Mesenchymal stem cell (in vitro differentiated cells and primary cell): ENCODE data around the gene HIGD1A.
A peak's percentile ranks its signal among the peaks of the same experiment; 100 is the strongest.

Source experiments
- DNase-seq: peaks from one replicate; pipeline ENCODE4 v3.0.0-alpha.2; 2013
- H2AFZ ChIP-seq: one replicate; pipeline ENCODE4 v1.6.1; 2013; ENCODE audit warnings: low read depth, mild to moderate bottlenecking, control low read depth, inconsistent platforms, low read length, moderate library complexity
- H2AK5ac ChIP-seq: 2 replicates; pipeline ENCODE4 v1.6.1; 2013; ENCODE audit warnings: low read length, moderate library complexity, mild to moderate bottlenecking, inconsistent platforms; ENCODE audit not compliant: severe bottlenecking
- H2BK120ac ChIP-seq: one replicate; pipeline ENCODE4 v1.6.1; 2013; ENCODE audit warnings: low read depth, mild to moderate bottlenecking, inconsistent platforms, low read length, moderate library complexity
- H2BK12ac ChIP-seq, 2 experiments: one replicate each; pipeline ENCODE4 v1.6.1; 2013; ENCODE audit warnings: inconsistent platforms in 2 of 2, low read length in 2 of 2, mild to moderate bottlenecking in 2 of 2, moderate library complexity in 2 of 2, control low read depth in 1 of 2
- H2BK15ac ChIP-seq: one replicate; pipeline ENCODE4 v1.6.1; 2013; ENCODE audit warnings: mild to moderate bottlenecking, low read depth, inconsistent platforms; ENCODE audit not compliant: poor library complexity, severe bottlenecking
- H2BK5ac ChIP-seq: 2 replicates; pipeline ENCODE4 v1.6.1; 2013; ENCODE audit warnings: low read depth, mild to moderate bottlenecking, low read length, control low read depth, inconsistent platforms; ENCODE audit not compliant: poor library complexity, severe bottlenecking
- H3K14ac ChIP-seq, 2 experiments: one replicate each; pipeline ENCODE4 v1.6.1; 2013; ENCODE audit warnings: inconsistent platforms in 2 of 2, low read length in 2 of 2, control low read depth in 1 of 2, mild to moderate bottlenecking in 1 of 2, moderate library complexity in 1 of 2
- H3K18ac ChIP-seq, 2 experiments: one replicate each; pipeline ENCODE4 v1.6.1; 2013; ENCODE audit warnings: inconsistent platforms in 2 of 2, low read length in 2 of 2, control low read depth in 1 of 2, low read depth in 1 of 2, mild to moderate bottlenecking in 1 of 2
- H3K23ac ChIP-seq, 2 experiments: one replicate each; pipeline ENCODE4 v1.6.1; 2013; ENCODE audit warnings: inconsistent platforms in 2 of 2, low read length in 2 of 2, mild to moderate bottlenecking in 2 of 2, moderate library complexity in 2 of 2, control low read depth in 1 of 2
- H3K27ac ChIP-seq: 2 replicates; pipeline ENCODE4 v1.5.1; 2013; ENCODE audit warnings: mild to moderate bottlenecking, moderate library complexity, low read length, control low read depth, inconsistent platforms; ENCODE audit not compliant: poor library complexity, severe bottlenecking
- H3K27me3 ChIP-seq, 2 experiments: 2 replicates each; pipeline versions ENCODE4 v1.6.1 to v1.7.0; 2013; ENCODE audit warnings: low read length in 2 of 2, mild to moderate bottlenecking in 2 of 2, moderate library complexity in 2 of 2, control low read depth in 1 of 2, inconsistent platforms in 1 of 2; ENCODE audit not compliant: control insufficient read depth in 1 of 2, insufficient read depth in 1 of 2
- H3K36me3 ChIP-seq, 2 experiments: 2 replicates each; pipeline versions ENCODE4 v1.6.1 to v1.7.0; 2013; ENCODE audit warnings: low read length in 2 of 2, control low read depth in 1 of 2, inconsistent platforms in 1 of 2, low read depth in 1 of 2, mild to moderate bottlenecking in 1 of 2; ENCODE audit not compliant: insufficient read depth in 2 of 2, control insufficient read depth in 1 of 2
- H3K4ac ChIP-seq, 2 experiments: one replicate each; pipeline ENCODE4 v1.6.1; 2013; ENCODE audit warnings: inconsistent platforms in 2 of 2, low read length in 2 of 2, mild to moderate bottlenecking in 2 of 2, moderate library complexity in 2 of 2, control low read depth in 1 of 2, low read depth in 1 of 2
- H3K4me1 ChIP-seq: 2 replicates; pipeline ENCODE4 v1.6.1; 2013; ENCODE audit warnings: low read depth, low read length, control low read depth; ENCODE audit not compliant: control insufficient read depth, insufficient read depth
- H3K4me2 ChIP-seq: 2 replicates; pipeline ENCODE4 v1.6.1; 2013; ENCODE audit warnings: low read length, mild to moderate bottlenecking, inconsistent platforms; ENCODE audit not compliant: poor library complexity, severe bottlenecking
- H3K4me3 ChIP-seq, 2 experiments: 2 replicates each; pipeline versions ENCODE4 v1.5.1 to v1.7.0; 2013; ENCODE audit warnings: low read length in 2 of 2, mild to moderate bottlenecking in 2 of 2, control low read depth in 1 of 2, low read depth in 1 of 2; ENCODE audit not compliant: insufficient read depth in 1 of 2
- H3K79me1 ChIP-seq: replicated peaks from 2 replicates; pipeline ENCODE4 v1.6.1; 2013; ENCODE audit warnings: mild to moderate bottlenecking, control low read depth, low read length, inconsistent platforms; ENCODE audit not compliant: poor library complexity, severe bottlenecking
- H3K9ac ChIP-seq: 2 replicates; pipeline ENCODE4 v1.7.0; 2013; ENCODE audit warnings: mild to moderate bottlenecking, low read length, moderate library complexity
- H3K9me3 ChIP-seq: 2 replicates; pipeline ENCODE4 v1.7.0; 2013; ENCODE audit warnings: mild to moderate bottlenecking, low read length; ENCODE audit not compliant: control insufficient read depth
- H4K8ac ChIP-seq: one replicate; pipeline ENCODE4 v1.6.1; 2013; ENCODE audit warnings: inconsistent platforms, mild to moderate bottlenecking, low read length, moderate library complexity
- H4K91ac ChIP-seq: one replicate; pipeline ENCODE4 v1.6.1; 2013; ENCODE audit warnings: mild to moderate bottlenecking, low read length, inconsistent platforms
- WGBS: methylation state at CpG from one replicate; pipeline ENCODE4 v1.1.7; 2013; ENCODE audit warnings: mixed read lengths; 5-methylcytosine and 5-hydroxymethylcytosine counted together

The HIGD1A gene

GRCh38 chr3:42841332-42841731 lies 37.0 kb upstream of the HIGD1A start:
- Histone ChIP-seq H3K27ac (no peak overlapping the region), H3K14ac (no peak overlapping the region), H4K91ac (no peak overlapping the region), H3K4me2 (no peak overlapping the region), H3K4me1 (peaks cover 6% of the 10 kb centered on the region), H3K79me1 (no peaks in the 10 kb centered on the region), H3K27me3 (peaks cover 0 to 9% of the 10 kb centered on the region in 2 experiments), H2BK5ac (no peak overlapping the region), H3K9ac (no peak overlapping the region), H2AK5ac (no peak overlapping the region), H3K18ac (no peak overlapping the region), H4K8ac (no peak overlapping the region), H3K4ac (no peak overlapping the region), H2BK15ac (no peak overlapping the region), H3K4me3 (no peak overlapping the region), H3K9me3 (no peaks in the 10 kb centered on the region), H3K23ac (no peak overlapping the region), H2BK12ac (no peak overlapping the region), H3K36me3 (no peaks in the 10 kb centered on the region), H2AFZ (no peak overlapping the region), H2BK120ac (no peak overlapping the region)
- no peak for DNase-seq
- WGBS = 73% methylated on average over 1 of the region's 1 CpG

- Histone ChIP-seq H3K14ac (no peak overlapping the region), H3K4me2 (no peak overlapping the region), H3K4ac (no peak overlapping the region), H2BK120ac (no peak overlapping the region), H3K27me3 (peaks cover 0 to 19% of the 10 kb centered on the region in 2 experiments), H2AFZ (no peak overlapping the region), H3K27ac (no peak overlapping the region), H3K4me3 (peak overlapping the region in 1 of 2 experiments; percentile 12), H2BK5ac (no peak overlapping the region), H2BK15ac (no peak overlapping the region), H3K36me3 (no peaks in the 10 kb centered on the region), H3K18ac (no peak overlapping the region), H2AK5ac (no peak overlapping the region), H3K79me1 (no peaks in the 10 kb centered on the region), H3K23ac (no peak overlapping the region), H3K4me1 (peaks cover 4% of the 10 kb centered on the region), H3K9me3 (no peaks in the 10 kb centered on the region), H3K9ac (peak overlapping the region; percentile 57), H4K8ac (no peak overlapping the region), H2BK12ac (no peak overlapping the region), H4K91ac (no peak overlapping the region)
- 46% methylated on average over 7 of the region's 7 CpGs for WGBS
- peak; percentile 72 for DNase-seq
Measured at GRCh38 chr3:42839616-42840015, 35.3 kb upstream of the HIGD1A start.

DNA sequence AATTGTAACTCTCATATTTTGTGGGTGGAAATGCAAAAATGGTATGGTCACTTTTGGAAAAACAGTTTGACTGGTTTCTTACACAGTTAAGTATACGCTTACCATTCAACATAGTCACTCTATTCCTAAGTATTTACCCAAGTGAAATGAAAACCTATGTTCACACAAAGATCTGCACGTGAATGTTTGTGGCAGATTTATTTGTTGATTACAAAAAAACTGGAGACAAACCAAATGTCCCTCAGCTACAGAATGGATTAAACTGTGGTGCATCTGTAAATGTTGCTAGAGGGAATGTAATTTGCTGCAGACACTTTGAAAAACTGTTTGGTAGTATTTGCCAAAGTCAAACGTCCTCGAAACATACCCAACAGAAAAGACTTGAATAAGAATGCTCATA lies 34.3 kb upstream of the HIGD1A start:
- Histone ChIP-seq H4K91ac (no peak overlapping the region), H3K14ac (no peak overlapping the region), H2BK120ac (no peak overlapping the region), H3K79me1 (no peaks in the 10 kb centered on the region), H2BK5ac (no peak overlapping the region), H2AFZ (no peak overlapping the region), H2AK5ac (no peak overlapping the region), H3K23ac (no peak overlapping the region), H3K4ac (no peak overlapping the region), H2BK12ac (no peak overlapping the region), H3K27ac (no peak overlapping the region), H3K4me2 (no peak overlapping the region), H4K8ac (no peak overlapping the region), H3K9ac (no peak overlapping the region), H3K9me3 (no peaks in the 10 kb centered on the region), H3K4me1 (no peaks in the 10 kb centered on the region), H2BK15ac (no peak overlapping the region), H3K27me3 (peaks cover 0 to 17% of the 10 kb centered on the region in 2 experiments), H3K36me3 (no peaks in the 10 kb centered on the region), H3K4me3 (no peak overlapping the region), H3K18ac (no peak overlapping the region)
- no peak for DNase-seq
- 53% methylated on average over 2 of the region's 4 CpGs for WGBS

DNA sequence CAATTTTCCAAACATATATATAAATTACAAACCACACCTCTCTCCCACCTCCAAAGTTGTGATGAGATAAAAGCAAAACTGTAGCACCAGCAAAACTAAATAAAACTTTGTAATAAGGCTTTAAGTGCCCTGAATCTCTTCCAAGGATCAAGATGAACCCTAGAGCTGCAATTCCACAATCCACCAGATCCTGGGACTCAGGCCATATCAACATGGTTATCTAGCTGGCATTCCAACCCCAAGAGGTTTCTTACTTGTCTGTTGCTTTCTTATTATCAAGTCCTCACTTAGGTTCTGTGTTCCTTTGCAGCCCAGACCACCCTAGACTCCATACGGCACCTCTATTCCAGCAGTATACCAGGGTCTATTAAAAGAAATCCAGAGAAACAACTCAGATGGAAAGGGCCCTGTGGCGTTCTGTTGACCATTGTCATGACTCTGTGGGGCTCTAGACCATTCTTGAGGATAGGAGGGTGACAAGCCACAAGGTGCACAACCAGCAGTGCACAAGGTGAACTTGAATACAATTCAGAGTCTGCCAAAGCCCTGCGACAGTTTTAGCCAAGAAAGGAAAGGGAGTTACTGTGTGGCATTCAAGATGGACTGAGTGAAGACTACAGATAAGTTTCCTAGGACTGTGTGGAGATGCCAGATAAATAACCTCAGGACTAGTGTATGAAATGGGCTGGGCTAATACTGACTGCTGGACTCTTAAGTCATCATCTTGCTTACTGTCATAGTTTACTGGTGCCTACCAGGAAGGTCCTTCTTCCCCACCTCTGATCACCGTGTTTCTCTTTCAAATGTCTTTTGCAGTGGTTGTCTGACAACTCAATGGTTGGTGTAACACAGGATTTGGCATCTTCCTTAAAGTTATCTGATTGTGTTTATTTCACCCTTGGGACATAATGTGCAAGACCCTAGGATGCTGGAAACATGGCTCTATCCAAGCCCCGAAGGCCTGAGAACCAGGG lies 32.1 kb upstream of the HIGD1A start:
- WGBS = 90% methylated on average over 5 of the region's 5 CpGs
- no peak overlapping the region for H3K18ac ChIP-seq

More for the DNA sequence above, 32.1 kb upstream of the HIGD1A start:
- Histone ChIP-seq H2BK5ac (no peak overlapping the region), H3K79me1 (no peaks in the 10 kb centered on the region), H3K4me3 (no peak overlapping the region), H4K91ac (no peak overlapping the region), H3K4ac (peak overlapping the region in 1 of 2 experiments; percentile 30), H3K4me1 (no peaks in the 10 kb centered on the region), H3K4me2 (no peak overlapping the region), H3K9ac (no peak overlapping the region), H4K8ac (no peak overlapping the region), H2BK15ac (no peak overlapping the region), H2AFZ (no peak overlapping the region), H3K14ac (no peak overlapping the region), H3K23ac (no peak overlapping the region), H2BK12ac (no peak overlapping the region), H2AK5ac (no peak overlapping the region), H2BK120ac (no peak overlapping the region), H3K9me3 (no peaks in the 10 kb centered on the region), H3K36me3 (no peaks in the 10 kb centered on the region), H3K27me3 (peaks cover 0 to 16% of the 10 kb centered on the region in 2 experiments), H3K27ac (no peak overlapping the region)
- no peak for DNase-seq
